Ovary (tissue), 3 donors: Measurements from ENCODE around the gene TMEM158.

Source experiments
- CTCF ChIP-seq, 3 donors: fragments of 450-650 bp in 2 of 3; fragments of 200-600 bp in 1 of 3; IDR thresholded peaks; one replicate each; pipeline versions ENCODE4 v1.5.1 to v1.8.0; 2016 to 2022; ENCODE audit warnings: antibody characterized with exemption in 3 of 3, mild to moderate bottlenecking in 1 of 3
- EP300 ChIP-seq: sonication (generic); formaldehyde crosslinking; IDR thresholded peaks from one replicate; pipeline ENCODE4 v1.6.1; 2017; ENCODE audit warnings: antibody characterized with exemption
- POLR2A ChIP-seq: fragments of 450-650 bp; IDR thresholded peaks from one replicate; pipeline ENCODE4 v1.6.1; 2017; ENCODE audit warnings: antibody characterized with exemption, mild to moderate bottlenecking, moderate library complexity
- donor health status: DM: no; HTN: no; CAD: no.

GRCh38 chr3:45187694-45188141 lies 38.4 kb downstream of the TMEM158 start:
- TF ChIP-seq CTCF (IDR thresholded peaks at IDR 0.05) (no peak), EP300 (no peak), POLR2A (no peak)
